OCI-LY7 (cell line): ENCODE measurements around the gene DUOXA1.

Experiments
- CTCF ChIP-seq: fragments of 200-600 bp; sonication (generic); conservative IDR thresholded peaks from 2 replicates; pipeline ENCODE4 v1.5.1; 2014; ENCODE audit warnings: mild to moderate bottlenecking, antibody characterized with exemption, low read length, moderate library complexity, mixed read lengths
- EZH2phosphoT487 ChIP-seq: fragments of 200-600 bp; sonication (generic); IDR thresholded peaks from 2 replicates; pipeline ENCODE4 v1.6.1; 2018; ENCODE audit warnings: low read depth, borderline replicate concordance, mild to moderate bottlenecking, mixed run types, antibody characterized with exemption, low read length, moderate library complexity, mixed read lengths

GRCh38 chr15:45174069-45174468, 44.4 kb upstream of the DUOXA1 start:
- TF ChIP-seq CTCF (no peak), EZH2phosphoT487 (no peak)
